ENCODE measurements around the gene NDUFB11. TPM values are rescaled to one million over a fixed set of nuclear protein-coding genes. Genes with fewer than 3 reads are reported as not detected.
"Not testable (repeated sequence)": the region's sequence is repeated elsewhere in the genome, so short reads cannot be mapped to it uniquely, and the experiment has no call there.

NDUFB11 gene
- polyA plus RNA-seq, 10 donors, result 84.8 to 108 (median 95.0) TPM

DNA sequence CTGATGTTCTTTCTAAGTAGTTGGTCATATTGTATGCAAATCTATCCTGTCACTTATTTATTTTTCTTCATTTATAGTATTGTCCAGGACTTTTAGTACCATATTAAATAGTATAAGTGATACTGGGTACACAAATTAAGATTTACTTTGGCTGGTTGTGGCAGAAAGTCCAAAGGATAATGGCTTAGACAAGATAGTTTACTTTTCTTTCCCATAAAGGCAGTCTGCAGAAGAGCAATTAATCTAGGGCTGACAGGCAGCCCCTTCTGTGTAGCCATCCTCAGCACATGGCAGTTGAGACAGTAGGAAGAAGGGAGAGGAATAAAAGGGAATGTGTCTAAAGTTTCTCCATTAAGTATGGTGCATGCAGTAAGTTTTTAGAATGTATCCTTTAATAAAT, 6.9 kb upstream of the NDUFB11 start:
- DNase-seq, result no peak

DNA sequence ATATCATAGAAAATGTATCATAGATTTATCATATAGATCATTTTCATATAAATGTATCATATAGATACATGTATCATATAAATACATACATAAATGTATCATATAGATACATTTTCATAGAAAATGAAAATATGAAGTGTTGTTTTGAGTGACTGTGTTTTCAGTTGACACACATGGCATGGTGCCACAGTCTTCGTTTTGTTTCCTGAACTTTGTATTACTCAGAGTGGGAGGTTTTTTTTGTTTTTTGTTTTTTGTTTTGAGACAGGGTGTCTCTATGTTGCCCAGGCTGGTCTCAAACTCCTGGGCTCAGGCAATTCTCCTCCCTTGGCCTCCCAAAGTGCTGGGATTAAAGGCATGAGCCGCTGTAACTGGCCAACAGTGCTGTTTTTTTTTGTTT, 4.4 kb upstream of the NDUFB11 start:
- no peak for DNase-seq

DNA sequence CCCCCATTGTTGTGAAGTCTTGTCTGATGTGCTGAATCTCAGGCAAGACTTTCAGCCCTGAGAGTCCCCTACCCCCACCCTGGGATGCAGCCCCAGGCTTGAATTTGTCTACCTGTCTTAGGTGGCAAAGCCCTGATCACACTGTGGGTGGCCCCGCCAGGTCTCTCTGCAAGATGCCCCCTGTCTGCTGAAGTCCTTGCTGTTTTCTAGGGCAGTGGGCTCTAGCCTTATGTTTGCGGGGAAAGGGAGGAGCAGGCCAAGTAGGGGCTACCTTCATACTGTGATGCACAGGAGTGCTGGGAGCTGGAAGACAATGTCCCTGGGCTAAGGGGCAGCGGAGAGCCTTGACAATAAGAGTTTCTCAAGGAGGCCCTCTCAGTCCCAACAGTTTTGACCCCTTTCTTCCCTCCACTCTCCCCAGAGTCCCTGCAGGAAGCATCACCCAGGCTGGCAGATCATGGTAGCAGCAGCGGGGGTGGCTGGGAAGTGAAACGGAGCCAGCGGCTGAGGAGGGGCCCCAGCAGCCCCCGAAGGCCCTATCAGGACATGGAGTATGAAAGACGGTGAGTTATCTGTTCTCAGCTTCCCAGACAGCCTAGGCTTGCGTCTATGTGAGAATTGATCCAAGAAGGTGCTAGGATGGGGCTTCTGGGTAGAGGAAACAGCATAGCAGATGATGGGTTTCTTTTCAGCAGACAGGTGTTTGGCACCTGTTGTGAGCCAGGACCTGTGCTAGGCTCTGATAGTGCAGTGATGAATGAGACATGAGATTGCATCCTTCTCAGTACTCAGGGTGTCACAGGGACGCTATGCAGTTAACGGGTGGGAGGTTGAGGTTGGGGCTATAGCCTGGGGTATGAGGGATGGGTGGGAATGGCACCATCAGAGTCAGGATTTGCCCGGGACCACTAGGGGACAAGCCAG, 2.7 kb upstream of the NDUFB11 start:
- DNase-seq, result no peak

DNA sequence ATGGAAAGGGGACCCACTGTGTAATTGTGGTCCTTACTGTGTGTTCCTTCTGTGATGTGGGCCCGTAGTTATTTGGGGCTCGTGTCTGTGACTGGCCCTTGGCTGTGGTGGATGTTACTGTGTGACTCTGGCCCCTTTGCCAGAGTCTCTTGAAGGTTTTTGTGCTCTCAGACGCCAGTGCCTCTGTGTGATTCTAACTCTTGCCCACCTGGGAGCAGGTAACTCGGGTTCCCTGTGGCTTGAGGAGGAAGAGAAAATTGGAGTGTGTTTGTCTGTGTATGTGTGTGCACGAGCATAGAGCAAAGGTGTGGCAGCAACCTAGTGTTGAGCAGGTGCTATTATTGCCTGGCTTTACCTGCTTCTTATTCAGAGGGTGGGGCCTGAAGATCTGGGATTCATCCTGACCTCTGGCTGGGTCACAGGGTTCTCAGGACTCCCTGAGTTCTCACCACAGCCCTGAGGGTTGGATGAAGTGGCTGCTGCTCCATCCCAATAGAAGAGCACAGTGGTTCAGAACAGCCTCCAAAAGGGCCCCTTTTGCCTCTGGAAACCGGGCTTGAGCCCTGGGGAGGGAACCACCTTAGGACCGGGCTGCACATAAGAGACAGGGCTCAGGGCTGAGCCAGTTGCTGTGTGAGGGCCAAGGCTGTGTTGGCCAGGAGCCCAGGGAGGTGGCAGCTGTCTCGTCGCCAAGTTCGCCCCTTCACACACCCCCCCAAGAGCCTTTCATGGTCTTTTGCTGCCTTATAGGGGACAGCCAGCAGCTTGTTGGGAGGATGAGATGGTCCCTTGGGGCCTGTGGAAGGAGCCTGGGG, 1.8 kb upstream of the NDUFB11 start:
- DNase-seq, result peak in 1 of 3 donors; percentile 22

DNA sequence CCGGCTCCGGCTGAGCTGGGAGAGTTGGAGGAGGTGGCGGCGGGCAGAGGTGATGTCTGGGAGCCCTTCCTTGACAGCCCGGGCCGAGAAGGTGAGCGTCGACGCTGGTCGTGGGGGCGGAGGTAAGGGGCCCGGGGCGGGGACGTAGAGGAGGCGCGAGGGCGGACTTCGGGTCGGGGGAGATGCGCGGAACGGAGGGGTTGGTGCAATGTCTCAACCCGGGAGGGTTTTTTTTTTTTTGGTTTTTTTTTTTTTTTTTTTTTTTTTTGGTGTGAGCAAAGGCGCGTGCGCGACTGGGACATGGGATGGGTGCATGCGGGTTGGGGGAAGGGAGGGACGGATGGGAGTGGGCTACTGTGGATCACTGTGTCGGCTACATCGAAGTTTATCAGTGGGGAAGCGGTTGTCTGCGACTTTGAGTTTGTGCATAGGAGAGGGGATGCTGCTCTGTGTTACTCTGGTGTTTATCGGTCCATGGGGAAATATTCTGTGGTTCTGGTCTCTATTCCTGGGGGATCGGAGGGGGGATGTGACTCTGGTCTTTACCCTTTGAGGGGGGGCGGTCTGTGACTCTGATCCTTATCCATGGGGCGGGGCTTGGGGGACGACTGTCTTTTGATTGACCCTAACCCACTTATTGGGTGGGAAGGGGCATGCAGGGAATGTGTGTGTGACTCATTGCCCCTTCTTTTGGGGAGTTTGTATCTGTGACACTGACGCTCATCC, 1.1 kb upstream of the NDUFB11 start:
- DNase-seq, result no peak

DNA sequence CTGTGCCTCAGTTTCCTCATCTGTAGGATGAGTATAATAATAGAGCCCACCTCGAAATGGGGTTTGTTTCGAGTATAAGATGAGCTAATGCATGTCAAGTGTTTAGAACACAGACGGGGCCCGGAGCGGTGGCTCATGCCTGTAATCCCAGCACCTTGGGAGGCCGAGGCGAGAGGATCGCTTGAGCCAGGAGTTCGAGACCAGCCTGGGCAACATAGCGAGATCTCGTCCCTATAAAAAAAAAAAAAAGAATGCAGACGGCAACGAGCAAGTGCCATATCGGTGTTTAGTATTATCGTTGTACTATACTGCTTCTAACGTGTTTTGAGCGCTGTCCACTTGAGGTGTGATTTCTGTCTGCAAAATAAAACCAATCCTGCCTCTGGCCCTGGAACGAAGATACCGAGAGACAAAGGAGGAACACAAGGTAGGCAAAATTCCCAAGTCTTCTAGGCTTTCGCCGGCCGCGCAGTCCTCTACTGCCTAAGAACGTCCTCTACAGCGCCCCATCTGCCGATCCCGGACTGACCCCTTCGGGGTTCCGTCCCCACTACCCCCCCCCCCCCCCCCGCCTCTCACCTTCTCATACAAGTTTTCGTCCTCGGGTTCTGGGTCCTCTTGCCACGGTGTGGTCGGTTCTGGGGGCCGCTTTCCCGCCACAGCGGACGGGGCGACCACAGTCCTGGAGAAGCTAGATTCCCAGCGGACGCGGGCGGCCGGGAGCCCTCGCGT, 442 bp downstream of the NDUFB11 start:
- no peak for DNase-seq

DNA sequence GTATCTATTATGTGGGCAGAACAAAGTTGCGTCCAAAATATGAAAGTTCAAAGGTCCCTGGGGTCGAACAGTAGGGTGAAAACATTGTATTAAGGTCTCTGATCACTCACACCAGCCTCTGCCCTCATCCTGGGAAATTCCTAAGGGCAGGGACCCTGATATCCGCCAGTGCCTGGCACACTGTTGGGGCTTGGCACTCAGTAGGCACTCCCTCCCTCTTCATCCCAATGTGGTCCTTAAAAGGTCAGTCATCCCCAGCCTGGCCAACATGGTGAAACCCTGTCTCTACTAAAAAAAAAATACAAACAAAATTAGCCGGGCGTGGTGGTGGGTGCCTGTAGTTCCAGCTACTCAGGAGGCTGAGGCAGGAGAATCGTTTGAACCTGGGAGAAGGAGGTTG, 6.3 kb downstream of the NDUFB11 start:
- no peak for DNase-seq

DNA sequence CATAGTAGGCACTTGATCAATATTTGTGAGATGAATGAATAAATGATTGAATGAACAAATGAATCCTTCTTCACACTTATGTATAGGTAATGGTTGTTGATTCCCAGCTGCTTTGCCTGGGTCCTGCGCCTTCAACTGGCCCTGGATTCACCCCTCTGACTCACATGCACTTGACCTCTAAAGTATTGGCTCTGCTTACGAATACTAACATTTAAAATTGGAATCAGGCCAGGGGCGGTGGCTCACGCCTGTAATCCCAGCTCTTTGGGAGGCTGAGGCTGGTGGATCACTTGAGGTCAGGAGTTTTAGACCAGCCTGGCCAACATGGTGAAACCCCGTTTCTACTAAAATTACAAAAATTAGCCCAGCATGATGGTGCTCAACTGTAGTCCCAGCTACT, 8.9 kb downstream of the NDUFB11 start:
- not testable (repeated sequence) for DNase-seq

DNA sequence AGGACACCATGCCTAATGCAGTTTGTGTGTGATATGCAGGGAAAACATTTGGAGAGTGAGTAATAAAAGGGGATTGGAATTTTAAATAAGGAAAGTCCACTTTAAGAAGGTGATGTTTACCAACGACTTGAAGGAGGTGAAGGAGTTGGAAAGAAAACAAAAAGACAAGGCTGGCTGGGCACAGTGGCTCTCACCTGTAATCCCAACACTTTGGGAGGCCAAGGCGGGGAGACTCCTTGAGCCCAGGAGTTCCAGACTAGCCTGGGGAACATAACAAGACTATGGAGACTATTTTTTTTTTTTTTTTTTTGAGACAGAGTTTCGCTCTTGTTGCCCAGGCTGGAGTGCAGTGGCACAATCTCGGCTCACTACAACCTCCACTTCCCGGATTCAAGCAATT, 11.0 kb downstream of the NDUFB11 start:
- no peak for DNase-seq

DNA sequence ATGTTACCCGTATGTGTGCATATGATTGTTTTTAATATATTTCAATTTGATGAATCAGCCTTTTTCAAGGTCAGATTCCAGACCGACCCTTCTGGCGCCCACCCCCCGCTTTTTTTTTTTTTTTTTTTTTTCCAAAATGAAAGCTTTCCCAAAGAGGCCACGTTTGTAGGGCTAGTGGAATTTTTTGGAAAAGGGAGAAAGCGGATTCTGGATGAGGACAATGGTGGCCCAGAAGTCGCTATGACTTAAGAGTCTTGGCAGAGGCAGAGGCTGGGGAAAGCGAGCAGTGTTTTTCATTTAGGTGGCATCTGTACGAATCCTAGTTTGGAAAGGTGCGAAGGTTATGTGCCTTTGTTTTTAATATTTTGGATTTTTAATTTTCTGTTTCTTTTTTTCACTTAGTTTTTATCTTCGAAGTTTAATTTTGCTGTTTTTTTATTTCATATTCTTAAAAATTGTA, 14.6 kb downstream of the NDUFB11 start:
- no peak for DNase-seq

DNA sequence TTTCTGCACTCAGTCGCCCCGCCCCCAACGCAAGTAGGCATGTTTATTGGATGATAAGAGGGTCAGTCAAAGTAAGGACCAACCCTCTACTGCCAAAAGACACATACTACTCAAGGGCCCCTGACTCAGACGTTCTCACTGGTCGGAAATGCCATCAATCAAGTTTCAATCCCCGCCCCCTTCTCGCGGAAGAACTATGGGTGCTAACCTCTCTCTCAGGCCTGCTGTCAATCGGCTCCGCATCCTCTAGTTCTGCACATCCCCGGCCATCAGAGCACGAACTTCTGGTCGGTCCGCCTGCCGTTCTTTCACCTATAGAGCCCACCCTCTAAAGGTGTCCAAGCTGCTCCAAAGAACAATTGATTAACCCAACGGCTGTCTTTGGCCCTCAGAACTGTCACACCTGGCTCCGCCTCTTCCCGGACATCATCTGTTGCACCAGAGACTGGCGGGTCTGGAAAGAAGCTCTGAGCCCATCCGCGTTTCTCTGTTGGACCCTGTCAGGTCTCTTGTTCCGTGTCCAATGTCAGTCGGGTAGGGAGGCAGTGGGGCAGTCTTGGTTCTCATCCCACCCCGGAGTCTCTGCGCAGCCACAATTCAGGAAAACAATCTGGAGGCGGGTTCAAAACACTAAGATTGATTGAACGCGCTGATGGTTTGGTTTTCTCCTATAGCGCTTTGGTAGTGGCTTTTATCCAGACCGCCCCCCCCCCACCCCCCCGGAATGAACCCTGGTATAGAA, 15.2 kb downstream of the NDUFB11 start:
- peak; percentile 96 to 98 (median 96) for DNase-seq

DNA sequence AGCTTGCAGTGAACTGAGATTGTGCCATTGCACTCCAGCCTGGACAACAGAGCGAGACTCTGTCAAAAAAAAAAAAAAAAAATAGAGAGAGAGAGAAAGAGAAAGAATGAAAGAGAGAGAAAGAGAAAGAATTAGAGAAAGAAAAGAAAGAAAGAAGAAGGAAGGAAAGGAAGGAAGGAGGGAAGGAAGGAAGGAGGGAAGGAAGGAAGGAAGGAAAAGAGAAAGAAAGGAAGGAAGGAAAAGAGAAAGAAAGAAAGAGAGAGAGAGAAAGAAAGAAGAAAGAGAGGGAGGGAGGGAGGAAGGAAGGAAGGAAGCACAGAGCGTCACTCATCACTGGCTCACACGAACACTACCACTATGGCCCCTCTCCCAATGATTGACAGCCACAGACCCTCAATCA, 20.0 kb downstream of the NDUFB11 start:
- DNase-seq, result not testable (repeated sequence)

DNA sequence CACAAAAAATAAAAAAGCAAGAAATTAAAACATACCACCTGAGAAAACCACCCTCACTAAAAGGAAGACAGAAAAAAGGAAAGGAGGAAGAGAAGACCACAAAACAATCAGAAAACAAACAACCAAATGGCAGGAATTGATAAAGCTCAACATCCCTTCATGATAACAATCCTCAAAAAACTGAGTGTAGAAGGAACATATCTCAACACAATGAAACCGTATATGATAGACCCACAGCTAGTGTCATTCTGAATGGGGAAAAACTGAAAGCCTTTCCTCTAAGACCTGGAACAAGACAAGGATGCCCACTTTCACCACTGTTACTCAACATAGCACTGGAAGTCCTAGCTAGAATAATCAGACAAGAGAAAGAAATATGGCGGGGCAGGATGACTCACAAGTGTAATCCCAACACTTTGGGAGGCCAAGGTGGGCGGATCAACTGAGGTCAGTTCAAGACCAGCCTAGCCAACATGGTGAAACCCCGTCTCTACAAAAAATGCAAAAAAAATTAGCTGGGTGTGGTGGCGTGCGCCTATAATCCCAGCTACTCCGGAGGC, 27.9 kb downstream of the NDUFB11 start:
- not testable (repeated sequence) for DNase-seq

DNA sequence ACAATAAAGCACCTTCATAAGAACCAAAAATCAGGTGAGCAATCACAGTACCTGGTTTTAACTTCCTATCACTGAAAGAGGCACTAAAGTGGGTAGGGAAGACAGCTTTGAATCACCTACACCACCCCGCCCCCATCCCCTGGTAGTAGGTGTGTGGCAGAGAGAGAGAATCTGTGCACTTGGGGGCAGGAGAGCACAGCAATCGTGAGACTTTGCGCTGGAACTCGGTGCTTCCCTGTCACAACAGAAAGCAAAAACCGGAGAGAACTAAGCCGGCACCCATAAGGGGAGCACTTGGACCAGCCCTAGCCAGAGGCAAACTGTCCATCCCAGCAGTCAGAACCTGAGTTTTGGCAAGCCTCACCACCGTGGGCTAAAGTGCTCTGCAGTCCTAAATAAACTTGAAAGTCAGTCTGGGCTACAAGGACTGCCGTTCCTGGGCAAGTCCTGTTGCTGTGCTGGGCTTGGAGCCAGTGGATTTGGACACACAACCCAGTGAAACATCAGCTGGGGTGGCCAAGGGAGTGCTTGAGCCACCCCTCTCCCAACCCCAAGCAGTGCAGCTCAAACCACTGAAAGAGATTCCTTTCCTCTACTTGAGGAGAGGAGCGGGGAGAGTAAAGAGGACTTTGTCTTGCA, 32.1 kb downstream of the NDUFB11 start:
- DNase-seq, result no peak

DNA sequence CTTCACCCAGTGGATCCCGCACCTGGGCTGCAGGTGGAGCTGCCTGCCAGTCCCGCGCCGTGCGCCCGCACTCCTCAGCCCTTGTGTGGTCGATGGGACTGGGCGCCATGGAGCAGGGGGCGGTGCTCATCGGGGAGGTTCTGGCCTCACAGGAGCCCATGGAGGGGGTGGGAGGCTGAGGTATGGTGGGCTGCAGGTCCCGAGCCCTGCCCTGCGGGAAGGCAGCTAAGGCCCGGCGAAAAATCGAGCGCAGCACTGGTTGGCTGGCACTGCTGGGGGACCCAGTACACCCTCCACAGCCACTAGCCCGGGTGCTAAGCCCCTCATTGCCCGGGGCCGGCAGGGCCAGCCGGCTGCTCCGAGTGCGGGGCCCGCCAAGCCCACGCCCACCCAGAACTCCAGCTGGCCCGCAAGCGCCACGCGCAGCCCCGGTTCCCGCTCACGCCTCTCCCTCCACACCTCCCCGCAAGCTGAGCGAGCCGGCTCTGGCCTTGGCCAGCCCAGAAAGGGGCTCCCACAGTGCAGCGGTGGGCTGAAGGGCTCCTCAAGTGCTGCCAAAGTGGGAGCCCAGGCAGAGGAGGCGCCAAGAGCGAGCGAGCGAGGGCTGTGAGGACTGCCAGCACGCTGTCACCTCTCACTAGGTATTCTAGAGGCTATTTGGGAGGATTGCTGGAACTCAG, 33.4 kb downstream of the NDUFB11 start:
- DNase-seq, result not testable (repeated sequence)

DNA sequence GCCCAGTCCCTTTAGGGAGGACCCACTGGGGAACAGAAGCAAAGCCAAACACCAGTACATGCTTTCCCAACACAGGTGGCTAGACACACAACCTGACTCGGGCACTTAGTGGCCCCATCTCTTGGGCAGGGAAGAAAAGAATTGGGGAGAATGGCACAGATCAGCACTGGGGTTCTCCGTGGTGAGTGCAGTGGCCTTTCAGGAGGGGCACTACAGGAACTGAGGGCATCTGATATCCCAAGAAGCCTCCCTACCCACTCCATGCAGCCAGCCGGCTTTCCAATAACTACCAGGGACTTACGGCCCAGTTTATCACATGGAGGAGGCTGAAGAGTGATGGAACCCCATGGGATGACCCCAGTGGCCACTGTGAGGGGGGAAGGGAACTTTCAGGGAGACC, 43.3 kb downstream of the NDUFB11 start:
- no peak for DNase-seq

DNA sequence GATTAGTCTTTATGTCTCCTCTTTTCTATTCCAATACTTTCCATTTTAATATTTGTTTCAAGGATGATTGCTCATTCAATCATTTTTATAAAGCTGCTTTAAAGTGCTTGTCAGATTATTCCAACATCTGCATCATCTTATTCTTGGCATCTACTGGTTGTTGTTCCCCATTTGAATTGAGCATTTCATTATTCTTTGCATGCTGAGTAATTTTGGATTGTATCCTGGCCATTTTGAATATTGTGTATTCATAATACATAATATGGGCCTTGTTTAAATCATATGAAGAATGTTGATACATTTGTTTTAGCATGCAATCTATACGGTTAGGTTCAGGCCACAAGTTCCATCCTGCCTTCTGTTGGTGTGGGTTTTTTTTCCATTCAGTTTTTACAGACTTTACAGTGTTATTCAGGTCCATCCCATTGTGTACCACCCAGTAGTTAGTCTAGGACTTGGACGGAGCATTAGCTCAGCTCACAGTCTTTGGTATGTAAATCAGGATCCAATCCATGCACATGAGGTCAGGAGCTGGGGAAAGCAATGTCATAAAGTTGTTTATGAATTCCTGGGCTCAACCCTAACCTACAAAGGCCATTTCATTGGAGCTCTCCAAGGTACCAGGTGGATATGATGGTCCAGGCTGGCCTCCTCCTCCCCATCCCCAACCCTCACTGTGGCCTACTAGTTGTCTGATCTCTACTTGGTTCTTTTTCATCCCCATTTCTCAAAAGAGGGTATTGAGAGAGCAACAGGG, 46.0 kb downstream of the NDUFB11 start:
- DNase-seq, result no peak

DNA sequence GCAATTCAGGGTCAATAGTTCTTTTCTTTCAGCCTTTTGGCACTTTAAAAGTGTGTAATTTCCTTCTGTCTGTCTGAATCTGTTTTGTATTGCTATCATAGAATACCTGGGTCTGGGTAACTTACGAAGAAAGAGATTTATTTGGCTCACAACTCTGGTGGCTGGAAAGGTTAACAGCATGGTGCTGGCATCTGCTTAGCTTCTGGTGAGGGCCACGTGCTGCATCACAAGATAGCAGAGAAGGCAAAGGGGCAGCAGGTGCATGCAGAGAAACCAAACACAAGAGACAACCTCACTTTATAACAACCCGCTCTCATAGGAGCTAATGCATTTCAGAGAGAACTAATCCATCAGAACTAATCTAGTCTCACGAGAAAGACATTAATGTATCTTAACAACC, 47.5 kb downstream of the NDUFB11 start:
- no peak for DNase-seq
